HepG2 (cell line): ENCODE measurements around the gene BBS12. TPM values are rescaled to one million over a fixed set of nuclear protein-coding genes. Genes with fewer than 3 reads are reported as not detected.
A peak's percentile ranks its signal among the peaks of the same experiment; 100 is the strongest.

ENCODE experiments used
- ATAC-seq: fragments of 200-7000 bp; cut with Tn5 transposase; 3 replicates; pipeline ENCODE4 v1.9.1; 2020; ENCODE audit warnings: mild to moderate bottlenecking, moderate library complexity
- BruUV-seq: library from RNA; stranded (reverse); fragments of 400-500 nt; replicated peaks from 2 replicates; lab custom pipeline; 2021; lab: Mats Ljungman, UMichigan
- CTCF ChIA-PET: fragments of 300-600 bp; formaldehyde crosslinking; extraction: SDS; loops from one replicate; lab custom pipeline; 2021; ENCODE audit warnings: low total read pairs, inconsistent platforms, low intra/inter-chr PET ratio; lab: Yijun Ruan, JAX
- POLR2A ChIA-PET: fragments of 350-600 bp; sonication (Branson Sonifier 250); formaldehyde crosslinking; loops from one replicate; lab custom pipeline; 2020; ENCODE audit warnings: antibody characterized with exemption, inconsistent platforms; lab: Yijun Ruan, JAX
- DNase-seq: peaks from one replicate; pipeline ENCODE4 v3.0.0-alpha.2; 2015; ENCODE audit warnings: low spot score
- FAIRE-seq: peaks from 3 replicates; lab custom pipeline; 2011; peaks lifted over from hg19 to GRCh38; lab: Jason Lieb, UNC
- H2AFZ ChIP-seq: one replicate; pipeline ENCODE4 v1.6.1; 2011; ENCODE audit warnings: low read length, inconsistent platforms
- H3K27ac ChIP-seq: fragments of 300-600 bp; 3 replicates; pipeline ENCODE4 v1.8.0; 2011; ENCODE audit warnings: mixed run types, mild to moderate bottlenecking, mixed read lengths, low read length, inconsistent platforms; ENCODE audit not compliant: insufficient read depth; ENCODE audit errors: extremely low read length
- H3K27me3 ChIP-seq, 2 experiments: fragments of 200-600 bp in 1 of 2; 2 replicates in 1 of 2; 3 replicates in 1 of 2; pipeline versions ENCODE4 v1.6.0 to v1.8.0; 2011; ENCODE audit warnings: low read length in 2 of 2, mild to moderate bottlenecking in 2 of 2, moderate library complexity in 2 of 2, inconsistent platforms in 1 of 2; ENCODE audit not compliant: insufficient read depth in 2 of 2, control insufficient read depth in 1 of 2
- H3K36me3 ChIP-seq, 2 experiments: fragments of 200-600 bp in 1 of 2; replicated peaks in 1 of 2; 2 replicates in 1 of 2; 3 replicates in 1 of 2; pipeline versions ENCODE4 v1.5.1 to v1.8.0; 2011; ENCODE audit warnings: low read length in 2 of 2, inconsistent platforms in 1 of 2; ENCODE audit not compliant: insufficient read depth in 2 of 2, control insufficient read depth in 1 of 2
- H3K4me1 ChIP-seq: 2 replicates; pipeline ENCODE4 v1.5.1; 2012; ENCODE audit warnings: low read length, inconsistent platforms; ENCODE audit not compliant: insufficient read depth
- H3K4me2 ChIP-seq: 2 replicates; pipeline ENCODE4 v1.6.0; 2011; ENCODE audit warnings: low read depth, low read length, inconsistent platforms
- H3K4me3 ChIP-seq, 3 experiments: fragments of 200-600 bp in 1 of 3; sonication (generic), shearing (Covaris generic) in 1 of 3; replicated peaks in 1 of 3; 2 replicates each; pipeline ENCODE4 v1.5.1; 2011 to 2016; ENCODE audit warnings: low read length in 3 of 3, inconsistent platforms in 2 of 3, low read depth in 2 of 3, mild to moderate bottlenecking in 2 of 3, control low read depth in 1 of 3, mixed read lengths in 1 of 3; ENCODE audit not compliant: insufficient read depth in 1 of 3
- H3K79me2 ChIP-seq: one replicate; pipeline ENCODE4 v1.6.1; 2011; ENCODE audit warnings: low read length, inconsistent platforms; ENCODE audit not compliant: insufficient read depth
- H3K9ac ChIP-seq: 2 replicates; pipeline ENCODE4 v1.6.0; 2011; ENCODE audit warnings: mild to moderate bottlenecking, low read depth, low read length, inconsistent platforms; ENCODE audit not compliant: insufficient read depth
- H3K9me3 ChIP-seq: 2 replicates; pipeline ENCODE4 v1.5.1; 2012; ENCODE audit warnings: mild to moderate bottlenecking, low read length
- H4K20me1 ChIP-seq: 2 replicates; pipeline ENCODE4 v1.6.0; 2011; ENCODE audit warnings: inconsistent platforms, mild to moderate bottlenecking, low read length, moderate library complexity; ENCODE audit not compliant: insufficient read depth
- ADNP ChIP-seq: sonication (generic); formaldehyde crosslinking; IDR thresholded peaks from 2 replicates; pipeline ENCODE4 v1.4.0; 2020; ENCODE audit warnings: missing genetic modification reagents
- CAMTA2 ChIP-seq: sonication (generic); formaldehyde crosslinking; IDR thresholded peaks from 2 replicates; pipeline ENCODE4 v1.4.0; 2020; ENCODE audit warnings: mild to moderate bottlenecking, missing genetic modification reagents, borderline replicate concordance
- FOSL2 ChIP-seq: sonication (generic); formaldehyde crosslinking; IDR thresholded peaks from 2 replicates; pipeline ENCODE4 v1.4.0; 2020; ENCODE audit warnings: missing genetic modification reagents
- HNF1A ChIP-seq, 2 experiments: sonication (generic) in 1 of 2; formaldehyde crosslinking in 1 of 2; IDR thresholded peaks; 2 replicates each; pipeline versions ENCODE4 v1.4.0 to v1.6.1; 2016 to 2020; ENCODE audit warnings: borderline replicate concordance in 1 of 2, low read depth in 1 of 2, mild to moderate bottlenecking in 1 of 2, missing genetic modification reagents in 1 of 2
- MAFF ChIP-seq: IDR thresholded peaks from 2 replicates; pipeline ENCODE4 v1.6.1; 2011; ENCODE audit warnings: low read depth, low read length, improper control_type of control experiment
- MIXL1 ChIP-seq: IDR thresholded peaks from 2 replicates; pipeline ENCODE4 v1.6.1; 2016
- MTF1 ChIP-seq: sonication (generic); formaldehyde crosslinking; IDR thresholded peaks from 2 replicates; pipeline ENCODE4 v1.5.0; 2020; ENCODE audit warnings: missing genetic modification reagents
- NCOR1 ChIP-seq: fragments of 200-600 bp; sonication (generic); IDR thresholded peaks from 2 replicates; pipeline ENCODE4 v1.7.0; 2017; ENCODE audit warnings: antibody characterized with exemption, low read length, borderline replicate concordance
- PAXIP1 ChIP-seq: sonication (generic); formaldehyde crosslinking; conservative IDR thresholded peaks from 2 replicates; pipeline ENCODE4 v1.4.0; 2020; ENCODE audit warnings: mild to moderate bottlenecking, missing genetic modification reagents, moderate library complexity
- SALL1 ChIP-seq: sonication (generic); formaldehyde crosslinking; IDR thresholded peaks from 2 replicates; pipeline ENCODE4 v1.8.0; 2022; ENCODE audit warnings: mild to moderate bottlenecking, missing genetic modification reagents
- TAF1 ChIP-seq: sonication (generic); formaldehyde crosslinking; IDR thresholded peaks from 2 replicates; pipeline ENCODE4 v1.4.0; 2020; ENCODE audit warnings: missing genetic modification reagents
- YEATS4 ChIP-seq: sonication (generic); formaldehyde crosslinking; IDR thresholded peaks from 2 replicates; pipeline ENCODE4 v1.4.0; 2020; ENCODE audit warnings: missing genetic modification reagents, borderline replicate concordance
- ZFP1 ChIP-seq: IDR thresholded peaks from 2 replicates; pipeline ENCODE4 v1.6.1; 2016
- ZMYM4 ChIP-seq: sonication (generic); formaldehyde crosslinking; IDR thresholded peaks from 2 replicates; pipeline ENCODE4 v1.8.1; 2023; ENCODE audit warnings: mild to moderate bottlenecking, missing genetic modification reagents
- ZSCAN12 ChIP-seq: sonication (generic); formaldehyde crosslinking; IDR thresholded peaks from 2 replicates; pipeline ENCODE4 v1.9.0; 2021; ENCODE audit warnings: mild to moderate bottlenecking, missing genetic modification reagents
- WGBS: methylation state at CpG from one replicate; pipeline ENCODE4 v1.1.6; 2017; ENCODE audit warnings: low lambda C conversion rate; 5-methylcytosine and 5-hydroxymethylcytosine counted together
- in situ Hi-C: cut with HindIII; loops from 2 replicates; pipeline ENCODE4 v1.10.0; 2017; ENCODE audit warnings: low pct_unique_long_range_greater_than_20kb; ENCODE audit not compliant: extremely low pct_ligation_motif_present
- intact Hi-C: fragments of 100-400 bp; cut with micrococcal nuclease; formaldehyde crosslinking; loops from one replicate; pipeline ENCODE4 v1.10.0; 2022; ENCODE audit not compliant: unreplicated experiment
- polyA plus RNA-seq, 8 experiments: library from polyadenylated mRNA; depleted of rRNA in 3 of 8; stranded (reverse) in 7 of 8; unstranded in 1 of 8; fragments of >200 nt; fragmentation: Illumina TruSeq in 4 of 8; extraction: Trizol in 4 of 8; gene quantifications; 2 replicates each; pipeline versions ENCODE4 v1.2.1 to v1.2.3, GENCODE V29; 2011 to 2016; ENCODE audit warnings: low read depth in 4 of 8, missing spikeins in 1 of 8, mixed read lengths in 1 of 8; ENCODE audit not compliant: insufficient read depth in 1 of 8
- total RNA-seq, 5 experiments: library from RNA; depleted of rRNA; stranded (reverse); fragments of >200 nt; fragmentation: Illumina TruSeq; extraction: Trizol; gene quantifications; 2 replicates each; pipeline ENCODE4 v1.2.3, GENCODE V29; 2016; ENCODE audit warnings: low read depth in 1 of 5

BBS12 gene
- total and polyA plus RNA-seq, 2 of the 13 experiments (the other 11 are each of a cell fraction or from before 2014, with no cell fraction given): 0.32 to 1.7 TPM

- Histone ChIP-seq H3K27ac (peak overlapping the region; percentile 54), H3K27me3 (no peaks in the 10 kb centered on the region), H3K9ac (no peak overlapping the region; the same call in 1 of the 2 replicates), H4K20me1 (no peaks in the 10 kb centered on the region), H3K4me3 (peak overlapping the region in 1 of 3 experiments; percentile 3; a peak in 1 of 6 replicates), H3K36me3 (no peaks in the 10 kb centered on the region), H3K4me2 (peak overlapping the region; percentile 57; the same call in 1 of the 2 replicates), H3K79me2 (no peaks in the 10 kb centered on the region), H2AFZ (no peak overlapping the region), H3K4me1 (peaks cover 66% of the 10 kb centered on the region), H3K9me3 (no peaks in the 10 kb centered on the region)
- FAIRE-seq (no peak), ATAC-seq (peak; percentile 35), DNase-seq (no peak)
- POLR2A ChIA-PET: interaction anchor here (0.7 kb wide), 1 partner anchor 157 kb away, joined by 3 read pairs; the partner anchor contains the start of gene NUDT6
- CTCF ChIA-PET: no interaction called here
- 14% methylated on average over 7 of the region's 7 CpGs for WGBS
- intact Hi-C loops: loop anchor here (10.0 kb wide), 1 partner anchor 299 kb away; no protein-coding TSS in a partner anchor
- BruUV-seq: no TSS peak
- in situ Hi-C loops: loop anchor here (25.0 kb wide), 1 partner anchor 1346 kb away; no protein-coding TSS in a partner anchor
- 0 out of 2 replicates have a peak, but pooled peaks have one; percentile 24 for TF ChIP-seq MIXL1 (CRISPR knock-in tag)
- no peak for TF ChIP-seq MTF1 (CRISPR knock-in tag)
- 0 out of 2 replicates have a peak, but pooled peaks have one; percentile 39 for TF ChIP-seq ZSCAN12 (CRISPR knock-in tag)
- TF ChIP-seq NCOR1: no peak
- peak; percentile 32; the same call in 1 of the 2 replicates for TF ChIP-seq YEATS4 (CRISPR knock-in tag)
- TF ChIP-seq CAMTA2: no peak
- no peak for TF ChIP-seq TAF1 (CRISPR knock-in tag)
- no peak for TF ChIP-seq MAFF
- no peak for TF ChIP-seq ZFP1 (CRISPR knock-in tag)
- peak; percentile 43; the same call in 1 of the 2 replicates for TF ChIP-seq HNF1A (IDR thresholded peaks at IDR 0.05; ENCODE audit: low read depth)
- TF ChIP-seq HNF1A (CRISPR knock-in tag; IDR thresholded peaks at IDR 0.05; ENCODE audit: borderline replicate concordance): no peak
- peak; percentile 45; the same call in 1 of the 2 replicates for TF ChIP-seq PAXIP1 (CRISPR knock-in tag)
- TF ChIP-seq ADNP (CRISPR knock-in tag): peak; percentile 42; the same call in 1 of the 2 replicates
- TF ChIP-seq SALL1: peak; percentile 88; the same call in 1 of the 2 replicates
- TF ChIP-seq ZMYM4 (CRISPR knock-in tag): peak; percentile 18; the same call in 1 of the 2 replicates
- peak; percentile 47; the same call in 1 of the 2 replicates for TF ChIP-seq FOSL2 (CRISPR knock-in tag)
Measured at GRCh38 chr4:122765692-122766352, 33.3 kb downstream of the BBS12 start.
